HepG2 (cell line): ENCODE measurements around the gene IMPDH2. TPM values are rescaled to one million over a fixed set of nuclear protein-coding genes. Genes with fewer than 3 reads are reported as not detected.
A peak's percentile ranks its signal among the peaks of the same experiment; 100 is the strongest.

Source experiments
- ARHGAP35 ChIP-seq: sonication (generic); formaldehyde crosslinking; IDR thresholded peaks from 2 replicates; pipeline ENCODE4 v1.9.0; 2022; ENCODE audit warnings: mild to moderate bottlenecking, inconsistent platforms, moderate library complexity, missing genetic modification reagents, borderline replicate concordance
- PAXIP1 ChIP-seq: sonication (generic); formaldehyde crosslinking; conservative IDR thresholded peaks from 2 replicates; pipeline ENCODE4 v1.4.0; 2020; ENCODE audit warnings: mild to moderate bottlenecking, missing genetic modification reagents, moderate library complexity
- RAD51 ChIP-seq: fragments of 450-650 bp; IDR thresholded peaks from 2 replicates; pipeline ENCODE4 v1.6.1; 2016; ENCODE audit warnings: borderline replicate concordance
- TBL1XR1 ChIP-seq: fragments of 150-350 bp; IDR thresholded peaks from 2 replicates; pipeline ENCODE4 v1.6.1; 2014; ENCODE audit warnings: borderline replicate concordance, low read length; ENCODE audit not compliant: partially characterized antibody
- ZIK1 ChIP-seq: sonication (generic); formaldehyde crosslinking; IDR thresholded peaks from 2 replicates; pipeline ENCODE4 v1.5.0; 2020; ENCODE audit warnings: mild to moderate bottlenecking, low read depth, missing genetic modification reagents, borderline replicate concordance
- ZNF337 ChIP-seq: sonication (generic); formaldehyde crosslinking; IDR thresholded peaks from 2 replicates; pipeline ENCODE4 v1.5.1; 2020; ENCODE audit warnings: missing genetic modification reagents, low read depth, mild to moderate bottlenecking, borderline replicate concordance
- ZNF407 ChIP-seq: sonication (generic); formaldehyde crosslinking; IDR thresholded peaks from one replicate; pipeline ENCODE4 v1.5.1; 2020; ENCODE audit warnings: mild to moderate bottlenecking, missing genetic modification reagents; ENCODE audit errors: not compliant biosample characterization
- ZNF567 ChIP-seq: sonication (generic); formaldehyde crosslinking; IDR thresholded peaks from 2 replicates; pipeline ENCODE4 v1.8.1; 2023; ENCODE audit warnings: mild to moderate bottlenecking, missing genetic modification reagents, borderline replicate concordance
- ZNF570 ChIP-seq: sonication (generic); formaldehyde crosslinking; IDR thresholded peaks from 2 replicates; pipeline ENCODE4 v1.4.0; 2020; ENCODE audit warnings: mild to moderate bottlenecking, missing genetic modification reagents, borderline replicate concordance
- polyA plus RNA-seq, 8 experiments: library from polyadenylated mRNA; depleted of rRNA in 3 of 8; stranded (reverse) in 7 of 8; unstranded in 1 of 8; fragments of >200 nt; fragmentation: Illumina TruSeq in 4 of 8; extraction: Trizol in 4 of 8; gene quantifications; 2 replicates each; pipeline versions ENCODE4 v1.2.1 to v1.2.3, GENCODE V29; 2011 to 2016; ENCODE audit warnings: low read depth in 4 of 8, missing spikeins in 1 of 8, mixed read lengths in 1 of 8; ENCODE audit not compliant: insufficient read depth in 1 of 8
- total RNA-seq, 5 experiments: library from RNA; depleted of rRNA; stranded (reverse); fragments of >200 nt; fragmentation: Illumina TruSeq; extraction: Trizol; gene quantifications; 2 replicates each; pipeline ENCODE4 v1.2.3, GENCODE V29; 2016; ENCODE audit warnings: low read depth in 1 of 5
- TF ChIP-seq, protein P1 (sequence below): sonication (generic); formaldehyde crosslinking; IDR thresholded peaks from 2 replicates; pipeline ENCODE4 v1.4.0; 2020; ENCODE audit warnings: missing genetic modification reagents, borderline replicate concordance
- TF ChIP-seq, protein P2 (sequence below): conservative IDR thresholded peaks from 2 replicates; pipeline ENCODE4 v1.6.1; 2018; ENCODE audit warnings: missing genetic modification reagents

Gene IMPDH2
- total and polyA plus RNA-seq, 2 of the 13 experiments (the other 11 are each of a cell fraction or from before 2014, with no cell fraction given) = 248 to 260 TPM

GRCh38 chr3:49021213-49021812 lies 7.9 kb downstream of the IMPDH2 start (continued):
- TF ChIP-seq, protein P1, sequence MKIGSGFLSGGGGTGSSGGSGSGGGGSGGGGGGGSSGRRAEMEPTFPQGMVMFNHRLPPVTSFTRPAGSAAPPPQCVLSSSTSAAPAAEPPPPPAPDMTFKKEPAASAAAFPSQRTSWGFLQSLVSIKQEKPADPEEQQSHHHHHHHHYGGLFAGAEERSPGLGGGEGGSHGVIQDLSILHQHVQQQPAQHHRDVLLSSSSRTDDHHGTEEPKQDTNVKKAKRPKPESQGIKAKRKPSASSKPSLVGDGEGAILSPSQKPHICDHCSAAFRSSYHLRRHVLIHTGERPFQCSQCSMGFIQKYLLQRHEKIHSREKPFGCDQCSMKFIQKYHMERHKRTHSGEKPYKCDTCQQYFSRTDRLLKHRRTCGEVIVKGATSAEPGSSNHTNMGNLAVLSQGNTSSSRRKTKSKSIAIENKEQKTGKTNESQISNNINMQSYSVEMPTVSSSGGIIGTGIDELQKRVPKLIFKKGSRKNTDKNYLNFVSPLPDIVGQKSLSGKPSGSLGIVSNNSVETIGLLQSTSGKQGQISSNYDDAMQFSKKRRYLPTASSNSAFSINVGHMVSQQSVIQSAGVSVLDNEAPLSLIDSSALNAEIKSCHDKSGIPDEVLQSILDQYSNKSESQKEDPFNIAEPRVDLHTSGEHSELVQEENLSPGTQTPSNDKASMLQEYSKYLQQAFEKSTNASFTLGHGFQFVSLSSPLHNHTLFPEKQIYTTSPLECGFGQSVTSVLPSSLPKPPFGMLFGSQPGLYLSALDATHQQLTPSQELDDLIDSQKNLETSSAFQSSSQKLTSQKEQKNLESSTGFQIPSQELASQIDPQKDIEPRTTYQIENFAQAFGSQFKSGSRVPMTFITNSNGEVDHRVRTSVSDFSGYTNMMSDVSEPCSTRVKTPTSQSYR (CRISPR knock-in tag) = 0 out of 2 replicates have a peak, but pooled peaks have one; percentile 16
- TF ChIP-seq ZNF337 (CRISPR knock-in tag) = no peak
- peak; percentile 50; the same call in 1 of the 2 replicates for TF ChIP-seq PAXIP1 (CRISPR knock-in tag)
- TF ChIP-seq TBL1XR1 = no peak
- no peak for TF ChIP-seq ZNF567 (CRISPR knock-in tag)
- peak; percentile 16; the same call in 1 of the 2 replicates for TF ChIP-seq ZIK1 (CRISPR knock-in tag)
- no peak for TF ChIP-seq ZNF570
- peak; percentile 13; the same call in 1 of the 2 replicates for TF ChIP-seq ARHGAP35 (CRISPR knock-in tag)
- no peak for TF ChIP-seq ZNF407 (CRISPR knock-in tag)
- TF ChIP-seq, protein P2, sequence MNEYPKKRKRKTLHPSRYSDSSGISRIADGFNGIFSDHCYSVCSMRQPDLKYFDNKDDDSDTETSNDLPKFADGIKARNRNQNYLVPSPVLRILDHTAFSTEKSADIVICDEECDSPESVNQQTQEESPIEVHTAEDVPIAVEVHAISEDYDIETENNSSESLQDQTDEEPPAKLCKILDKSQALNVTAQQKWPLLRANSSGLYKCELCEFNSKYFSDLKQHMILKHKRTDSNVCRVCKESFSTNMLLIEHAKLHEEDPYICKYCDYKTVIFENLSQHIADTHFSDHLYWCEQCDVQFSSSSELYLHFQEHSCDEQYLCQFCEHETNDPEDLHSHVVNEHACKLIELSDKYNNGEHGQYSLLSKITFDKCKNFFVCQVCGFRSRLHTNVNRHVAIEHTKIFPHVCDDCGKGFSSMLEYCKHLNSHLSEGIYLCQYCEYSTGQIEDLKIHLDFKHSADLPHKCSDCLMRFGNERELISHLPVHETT (CRISPR knock-in tag) = peak; percentile 69
- TF ChIP-seq RAD51 = no peak
